Uterus (tissue), 2 donors: Measurements from ENCODE around the gene RNF39.

Experiments used
- POLR2A ChIP-seq, 2 donors: fragments of 450-650 bp; IDR thresholded peaks; one replicate each; pipeline ENCODE4 v1.6.1; 2016; ENCODE audit warnings: antibody characterized with exemption in 2 of 2, mild to moderate bottlenecking in 1 of 2, moderate library complexity in 1 of 2
- TF ChIP-seq, protein P1 (sequence below), 4 experiments: fragments of 200-600 bp in 2 of 4; fragments of 450-650 bp in 2 of 4; sonication (generic) in 2 of 4; IDR thresholded peaks; one replicate each; pipeline ENCODE4 v1.5.1; 2016 to 2019; ENCODE audit warnings: antibody characterized with exemption in 4 of 4, mild to moderate bottlenecking in 2 of 4, moderate library complexity in 1 of 4

DNA sequence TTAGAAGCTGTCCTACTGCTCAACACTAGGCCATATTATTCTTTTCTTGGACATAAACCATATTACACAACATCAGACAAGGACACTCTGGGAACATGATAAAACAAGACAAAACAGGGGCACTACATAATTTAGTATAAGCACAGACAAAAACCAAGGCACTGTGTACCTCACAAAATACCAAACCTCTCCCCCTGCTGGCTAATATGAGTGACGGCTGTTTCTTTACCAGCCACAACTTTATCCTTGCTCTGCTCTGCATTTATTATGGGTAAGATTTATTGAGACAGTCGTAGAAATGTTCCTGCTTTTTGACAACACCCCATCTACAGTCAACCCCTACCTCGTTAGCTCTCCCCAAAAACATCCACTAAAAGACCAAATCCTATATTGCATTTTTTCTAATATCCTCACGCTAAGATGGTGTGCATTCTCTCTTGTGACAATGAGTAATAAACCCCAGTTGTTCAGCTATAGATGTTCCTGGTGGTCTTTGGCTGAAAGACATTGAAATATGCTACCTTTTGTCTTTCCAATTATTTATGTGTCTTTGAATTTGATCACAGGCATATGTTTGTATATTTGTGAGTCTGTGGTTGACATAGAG is 38.3 kb downstream of the RNF39 start:
- no peak for TF ChIP-seq POLR2A (IDR thresholded peaks at IDR 0.05)
- TF ChIP-seq, protein P1, sequence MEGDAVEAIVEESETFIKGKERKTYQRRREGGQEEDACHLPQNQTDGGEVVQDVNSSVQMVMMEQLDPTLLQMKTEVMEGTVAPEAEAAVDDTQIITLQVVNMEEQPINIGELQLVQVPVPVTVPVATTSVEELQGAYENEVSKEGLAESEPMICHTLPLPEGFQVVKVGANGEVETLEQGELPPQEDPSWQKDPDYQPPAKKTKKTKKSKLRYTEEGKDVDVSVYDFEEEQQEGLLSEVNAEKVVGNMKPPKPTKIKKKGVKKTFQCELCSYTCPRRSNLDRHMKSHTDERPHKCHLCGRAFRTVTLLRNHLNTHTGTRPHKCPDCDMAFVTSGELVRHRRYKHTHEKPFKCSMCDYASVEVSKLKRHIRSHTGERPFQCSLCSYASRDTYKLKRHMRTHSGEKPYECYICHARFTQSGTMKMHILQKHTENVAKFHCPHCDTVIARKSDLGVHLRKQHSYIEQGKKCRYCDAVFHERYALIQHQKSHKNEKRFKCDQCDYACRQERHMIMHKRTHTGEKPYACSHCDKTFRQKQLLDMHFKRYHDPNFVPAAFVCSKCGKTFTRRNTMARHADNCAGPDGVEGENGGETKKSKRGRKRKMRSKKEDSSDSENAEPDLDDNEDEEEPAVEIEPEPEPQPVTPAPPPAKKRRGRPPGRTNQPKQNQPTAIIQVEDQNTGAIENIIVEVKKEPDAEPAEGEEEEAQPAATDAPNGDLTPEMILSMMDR (IDR thresholded peaks at IDR 0.05) = no peak
